NCI-H2227 (cell line): ENCODE measurements around the gene PARP11.
"Not testable (repeated sequence)": the region's sequence is repeated elsewhere in the genome, so short reads cannot be mapped to it uniquely, and the experiment has no call there.

ENCODE experiments used
- DNase-seq: peaks from one replicate; lab custom pipeline; 2025; ENCODE audit not compliant: unreplicated experiment; lab: John Stamatoyannopoulos, UW

PARP11 gene

DNA sequence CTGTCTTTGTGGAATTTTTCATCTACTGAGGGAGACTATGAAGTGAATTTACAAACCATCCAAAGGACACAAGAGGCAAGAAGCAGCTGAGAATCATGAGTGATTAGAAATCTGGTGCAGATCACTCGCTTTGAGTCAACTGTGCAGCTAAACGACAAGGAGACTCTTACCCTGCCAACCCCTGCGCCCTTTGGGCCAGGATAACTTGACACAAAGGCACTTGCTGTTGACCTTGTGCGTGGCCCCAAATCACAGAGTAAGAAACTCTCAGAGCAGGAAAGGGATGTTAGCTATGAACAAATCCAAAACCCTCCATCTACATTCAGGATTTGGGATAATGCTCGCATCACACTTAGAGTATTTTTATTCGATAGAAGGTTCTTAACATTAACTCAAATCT is 11.5 kb upstream of the PARP11 start:
- no peak for DNase-seq

DNA sequence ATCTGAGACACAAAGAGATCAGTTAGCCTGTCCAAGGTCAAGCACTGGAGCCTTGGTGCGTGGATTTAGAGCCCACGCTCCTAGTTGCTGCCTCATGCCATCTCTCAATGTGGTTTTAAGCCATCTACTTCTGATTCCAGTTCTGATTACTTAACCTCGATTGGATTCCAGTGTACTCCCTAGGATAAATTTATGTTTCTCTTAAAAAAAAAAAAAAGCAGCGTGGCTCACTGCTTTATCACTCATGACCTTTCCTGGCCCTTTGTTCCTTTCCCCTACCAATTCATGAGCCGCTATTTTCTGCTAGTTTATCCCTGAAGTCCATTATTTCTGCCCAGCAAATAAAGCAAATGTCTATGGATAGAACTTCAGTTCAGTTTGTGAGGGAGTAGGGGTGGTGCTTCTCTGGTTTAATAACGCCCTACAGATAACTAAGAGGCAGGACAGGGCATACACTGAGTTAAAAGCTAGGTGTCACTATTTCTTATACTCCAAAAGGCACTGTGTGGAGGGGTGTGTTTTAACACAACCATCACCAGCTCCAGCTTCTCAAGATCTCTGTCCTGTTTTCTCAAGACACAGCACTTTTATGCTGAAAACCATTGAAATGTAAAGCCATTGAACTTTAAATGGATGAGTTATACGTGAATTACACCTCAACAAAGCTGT is 9.8 kb upstream of the PARP11 start:
- peak; percentile 1 for DNase-seq

DNA sequence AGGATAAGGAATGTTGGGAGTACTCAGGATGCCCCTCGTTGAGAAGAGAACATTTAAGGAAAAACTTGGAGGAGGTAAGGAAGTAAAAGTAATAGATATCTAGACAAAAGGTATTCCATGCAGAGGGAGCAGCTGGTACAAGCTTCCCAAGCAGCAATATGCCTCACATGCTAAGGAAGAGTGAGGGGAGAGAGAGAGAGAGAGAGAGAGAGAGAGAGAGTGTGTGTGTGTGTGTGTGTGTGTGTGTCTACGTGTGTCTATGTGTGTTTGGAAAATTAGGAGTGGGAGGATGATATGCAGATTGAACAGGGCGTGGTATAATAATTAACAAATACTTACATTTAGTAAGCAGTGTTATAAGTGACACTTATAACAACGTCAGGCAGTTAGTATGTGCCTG is 9.2 kb upstream of the PARP11 start:
- no peak for DNase-seq

DNA sequence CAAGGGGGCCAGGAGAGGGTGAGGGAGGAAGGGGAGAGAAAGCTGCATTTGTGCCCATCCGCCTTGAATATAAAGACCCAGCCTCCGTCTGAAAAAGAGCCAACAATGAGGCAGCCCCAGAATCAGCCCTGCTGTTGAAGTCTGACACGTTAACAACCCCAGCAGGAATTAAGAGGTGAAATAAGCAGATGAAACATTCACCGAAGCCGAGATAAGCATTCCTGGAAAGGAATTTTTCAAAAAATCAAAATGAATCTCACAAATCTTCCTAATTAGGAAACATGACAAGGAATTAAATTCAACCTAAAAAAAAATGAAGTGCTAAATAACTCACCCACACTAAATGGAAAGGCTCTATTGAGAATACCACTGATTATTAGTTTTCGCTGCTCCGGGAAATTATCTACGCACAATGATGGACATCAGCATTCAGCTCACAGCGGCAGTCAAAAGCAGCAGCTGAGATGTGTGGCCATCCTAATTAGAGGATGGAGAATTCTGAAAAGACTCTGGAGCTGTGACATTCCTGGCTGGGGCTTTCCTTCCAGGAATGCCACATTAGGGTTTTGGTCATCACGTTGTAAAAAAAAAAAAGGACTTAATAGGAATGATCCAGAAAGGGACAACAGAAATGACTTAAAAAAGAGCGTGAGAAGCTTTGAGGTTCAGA is 8.2 kb upstream of the PARP11 start:
- peak; percentile 21 for DNase-seq

DNA sequence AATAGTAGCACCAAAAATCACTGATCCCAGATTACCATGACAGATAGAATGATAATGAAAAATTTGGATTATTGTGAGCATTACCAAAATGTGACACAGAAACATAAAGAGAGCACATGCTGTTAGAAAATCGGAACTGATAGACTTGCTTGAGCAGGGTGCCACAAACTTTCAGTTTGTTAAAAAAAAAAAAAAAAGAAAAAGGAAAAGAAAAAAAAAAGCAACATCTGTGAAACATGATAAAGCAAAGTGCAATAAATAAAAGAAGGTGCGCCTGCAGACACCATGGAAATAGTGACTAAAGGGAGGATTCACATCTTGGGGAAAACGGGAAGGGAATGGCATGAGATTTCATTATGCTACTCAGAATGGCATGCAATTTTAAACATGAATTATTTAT is 6.6 kb upstream of the PARP11 start:
- no peak for DNase-seq

DNA sequence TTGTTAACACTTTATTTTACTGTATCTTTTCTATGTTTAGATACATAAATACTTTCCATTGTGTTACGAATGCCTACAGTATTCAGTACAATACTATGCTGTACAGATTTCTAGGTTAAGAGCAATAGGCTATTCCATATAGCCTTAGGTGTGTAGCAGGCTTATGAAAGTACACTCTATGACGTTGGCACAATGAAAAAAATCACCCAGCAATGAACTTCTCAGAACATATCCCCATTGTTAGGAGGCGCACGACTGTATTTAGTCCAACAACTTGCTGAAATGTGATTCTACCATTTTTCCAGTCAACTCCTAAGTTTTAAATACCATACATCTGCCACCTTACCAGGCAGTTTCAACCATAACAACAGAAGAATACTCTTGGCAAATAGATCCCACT is 1.8 kb downstream of the PARP11 start:
- DNase-seq, result no peak

DNA sequence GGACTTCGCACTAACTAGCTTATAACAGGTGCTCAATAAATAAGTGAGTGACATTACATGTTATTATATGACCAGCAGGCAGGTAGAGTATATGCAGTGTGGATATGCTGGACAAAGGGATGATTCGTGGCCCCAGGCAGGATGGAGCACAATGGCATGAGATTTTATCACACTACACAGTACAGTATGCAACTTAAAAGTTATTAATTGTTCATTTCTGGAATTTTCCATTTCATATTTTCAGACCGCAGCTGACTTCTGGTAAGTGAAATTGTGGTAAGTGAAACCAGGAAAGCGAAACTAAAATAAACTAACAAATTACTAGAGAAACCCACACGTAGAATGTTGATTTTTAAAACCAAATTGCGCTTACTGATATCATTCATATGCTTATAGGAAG is 3.3 kb downstream of the PARP11 start:
- DNase-seq, result no peak

DNA sequence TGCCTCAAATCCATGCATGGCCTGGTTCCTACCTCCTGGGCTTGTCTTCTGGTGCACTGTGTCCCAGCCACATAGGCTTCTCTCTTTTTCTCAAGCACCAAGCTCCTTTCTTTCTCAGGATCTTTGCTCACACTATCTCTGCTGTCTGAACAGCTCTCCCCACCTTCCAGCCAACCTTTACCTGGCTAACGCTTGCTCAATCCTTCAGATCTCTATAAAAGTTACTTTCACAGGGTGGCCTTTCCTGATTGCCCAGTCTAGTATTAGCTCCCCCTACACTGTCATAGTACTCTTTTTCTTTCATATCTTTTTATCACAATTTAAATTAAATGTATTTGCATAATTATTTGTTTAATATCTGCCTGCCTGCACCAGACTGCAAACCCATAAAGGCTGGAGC is 3.8 kb downstream of the PARP11 start:
- no peak for DNase-seq

DNA sequence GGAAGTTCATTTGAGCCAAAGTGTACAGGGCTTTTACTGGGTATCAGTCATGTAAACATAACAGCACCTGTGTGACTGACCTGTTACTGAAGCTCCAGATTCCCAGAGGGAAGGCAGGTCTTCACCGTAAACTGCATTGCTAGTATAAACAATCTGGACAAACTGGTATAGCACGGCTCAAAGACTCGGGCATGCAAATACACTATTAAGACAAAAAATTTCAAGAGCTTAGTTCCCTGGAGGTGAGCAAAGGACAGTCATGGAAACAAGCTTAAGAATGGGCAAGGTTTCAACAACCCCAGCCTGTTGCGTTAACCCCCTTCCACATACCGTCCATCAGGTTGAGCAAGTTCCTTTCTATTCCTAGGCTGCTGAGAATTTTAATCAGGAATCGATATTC is 9.4 kb downstream of the PARP11 start:
- no peak for DNase-seq

DNA sequence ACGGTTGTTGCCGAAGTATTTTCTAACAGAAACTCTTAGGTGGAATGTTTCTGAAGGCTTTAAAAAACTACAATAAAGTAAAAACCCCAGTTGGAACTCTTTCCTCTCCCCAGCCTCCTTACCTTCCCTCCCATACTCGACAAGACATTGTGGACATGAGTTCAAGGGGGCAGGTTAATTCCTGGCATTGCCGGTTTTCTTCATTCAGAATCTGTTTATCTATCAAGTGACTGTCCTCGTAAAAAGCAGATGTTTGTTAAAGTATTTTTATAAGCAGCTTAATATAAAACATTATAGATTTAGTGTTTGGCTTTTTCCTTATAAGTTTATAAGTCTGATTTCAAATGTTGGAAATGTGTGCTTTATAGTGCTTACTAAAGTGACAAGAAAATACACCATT is 30.7 kb downstream of the PARP11 start:
- no peak for DNase-seq

DNA sequence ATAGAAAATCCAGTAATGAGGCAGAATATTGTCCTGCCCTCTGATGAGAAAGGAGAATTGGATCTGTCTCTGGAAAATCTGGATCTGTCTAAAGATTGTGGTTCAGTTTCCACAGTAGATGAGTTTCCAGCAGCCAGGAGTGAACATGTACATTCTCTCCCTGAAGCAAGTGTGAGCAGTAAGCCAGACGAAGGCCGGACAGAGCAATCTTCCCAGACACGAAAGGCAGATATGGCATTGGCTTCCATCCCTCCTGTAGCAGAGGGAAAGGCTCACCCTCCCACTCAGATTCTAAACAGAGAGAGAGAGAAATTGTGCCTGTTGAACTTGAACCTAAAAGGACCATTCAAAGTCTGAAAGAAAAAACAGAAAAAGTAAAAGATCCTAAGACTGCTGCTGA is 31.4 kb downstream of the PARP11 start:
- no peak for DNase-seq

DNA sequence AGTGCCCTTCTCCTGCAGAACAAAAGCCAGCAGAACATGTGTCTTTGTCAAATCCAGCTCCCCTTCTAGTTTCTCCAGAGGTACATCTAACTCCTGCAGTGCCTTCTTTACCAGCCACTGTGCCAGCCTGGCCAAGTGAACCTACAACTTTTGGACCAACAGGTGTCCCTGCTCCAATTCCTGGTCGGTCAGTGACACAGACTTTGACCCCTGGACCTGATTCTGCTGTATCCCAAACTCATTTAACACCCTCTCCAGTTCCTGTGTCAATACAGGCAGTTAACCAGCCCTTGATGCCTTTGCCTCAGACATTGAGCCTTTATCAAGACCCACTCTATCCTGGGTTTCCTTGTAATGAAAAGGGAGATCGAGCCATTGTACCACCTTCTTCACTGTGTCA is 32.4 kb downstream of the PARP11 start:
- DNase-seq, result not testable (repeated sequence)

DNA sequence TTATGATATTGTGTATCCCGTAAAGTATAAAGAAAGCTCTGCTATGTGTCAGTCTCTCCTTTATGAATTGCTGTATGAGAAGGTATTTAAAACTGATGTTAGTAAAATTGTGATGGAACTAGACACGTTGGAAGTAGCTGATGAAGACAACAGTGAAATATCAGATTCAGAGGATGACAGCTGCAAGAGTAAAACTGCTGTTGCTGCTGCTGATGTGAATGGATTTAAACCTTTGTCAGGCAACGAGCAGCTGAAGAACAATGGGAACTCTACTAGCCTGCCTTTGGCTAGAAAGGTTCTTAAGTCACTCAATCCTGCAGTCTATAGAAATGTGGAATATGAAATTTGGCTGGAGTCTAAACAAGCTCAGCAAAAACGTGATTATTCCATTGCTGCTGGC is 33.5 kb downstream of the PARP11 start:
- DNase-seq, result not testable (repeated sequence)

DNA sequence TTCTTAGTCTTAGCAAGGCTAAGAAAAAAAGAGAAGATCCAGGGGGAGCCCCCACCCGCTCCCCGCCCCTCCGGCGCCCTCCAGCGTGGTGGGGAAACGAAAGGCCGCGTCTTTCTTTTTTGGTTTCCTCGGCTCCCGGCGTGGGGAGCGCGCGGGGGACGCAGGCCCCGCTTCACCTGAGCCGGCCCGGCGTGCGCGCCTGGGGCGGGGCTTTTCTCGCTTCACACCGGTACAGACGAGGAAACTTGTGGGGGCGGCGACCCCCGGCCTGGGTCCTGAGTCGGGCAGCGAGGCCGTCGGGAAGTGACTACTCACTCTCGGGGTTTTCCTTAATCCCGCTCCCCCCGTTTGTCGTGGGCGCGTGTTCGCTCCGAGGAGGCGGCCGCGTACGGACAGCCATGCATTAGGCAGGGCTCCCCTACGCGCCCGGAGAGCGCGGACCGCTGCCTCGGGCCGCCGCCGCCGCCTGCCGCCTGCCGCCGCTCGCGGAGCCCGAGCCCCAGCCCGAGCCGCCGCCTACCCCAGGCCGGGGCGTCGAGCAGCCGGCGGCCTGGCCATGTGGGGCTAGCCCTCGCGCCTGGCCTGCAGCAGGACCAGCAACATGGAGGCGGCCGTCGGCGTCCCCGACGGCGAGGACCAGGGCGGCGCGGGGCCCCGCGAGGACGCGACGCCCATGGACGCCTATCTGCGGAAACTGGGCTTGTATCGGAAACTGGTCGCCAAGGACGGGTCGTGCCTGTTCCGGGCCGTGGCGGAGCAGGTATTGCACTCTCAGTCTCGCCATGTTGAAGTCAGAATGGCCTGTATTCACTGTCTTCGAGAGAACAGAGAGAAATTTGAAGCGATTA is 34.3 kb downstream of the PARP11 start:
- DNase-seq, result not testable (repeated sequence)

DNA sequence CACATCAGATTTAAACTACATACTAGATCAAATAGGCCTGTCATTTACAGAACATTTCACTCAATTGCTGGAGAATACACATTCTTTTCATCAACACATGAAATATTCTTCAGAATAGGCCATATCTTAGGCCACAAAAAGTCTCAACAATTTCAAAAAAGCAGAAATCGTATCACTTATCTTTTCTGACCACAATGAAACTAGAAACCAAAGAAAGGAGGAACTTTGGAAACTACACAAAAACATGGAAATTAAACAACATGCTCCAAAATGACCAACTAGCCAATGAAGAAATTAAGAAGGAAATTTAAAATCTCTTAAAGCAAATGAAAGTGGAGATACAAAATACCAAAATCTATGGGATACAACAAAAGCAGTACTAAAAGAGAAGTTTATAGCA is 35.1 kb downstream of the PARP11 start:
- no peak for DNase-seq

DNA sequence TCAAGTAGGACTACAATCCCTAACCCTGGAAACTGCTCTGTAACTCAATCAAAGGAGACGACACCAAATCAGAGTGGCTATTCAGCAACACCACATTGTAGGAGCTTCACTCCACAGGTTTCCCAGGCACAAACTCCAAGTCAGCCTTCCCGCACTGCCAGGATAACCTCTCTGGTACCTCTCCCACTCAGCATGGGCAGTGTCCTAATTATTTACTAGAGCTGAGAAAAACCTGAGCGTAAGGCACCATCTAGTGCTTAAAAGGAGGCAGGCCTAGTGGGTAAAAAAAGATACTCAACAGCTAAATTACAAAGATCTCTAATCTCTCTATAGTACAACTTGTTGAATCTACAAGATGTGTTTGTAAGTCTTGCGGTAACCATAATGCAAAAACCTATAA is 36.1 kb downstream of the PARP11 start:
- DNase-seq, result no peak

DNA sequence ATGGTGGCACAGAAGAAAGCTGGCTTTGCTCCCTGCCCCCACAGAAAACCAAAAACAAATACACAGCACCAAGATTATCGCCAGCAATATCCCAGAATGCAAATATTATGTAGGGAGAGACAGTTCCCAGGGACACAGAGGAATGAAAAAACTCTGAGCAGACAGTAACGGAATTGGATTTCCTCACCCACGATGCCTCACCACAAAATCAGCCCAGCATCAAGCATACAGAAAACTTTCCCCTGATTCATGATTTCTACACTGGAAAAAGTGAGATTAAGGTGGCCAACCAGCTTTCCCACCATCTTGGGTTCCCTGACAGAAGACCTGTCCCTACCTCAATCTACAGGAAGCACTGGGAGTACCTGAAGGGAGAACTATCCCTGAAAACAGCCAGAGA is 36.6 kb downstream of the PARP11 start:
- DNase-seq, result no peak

DNA sequence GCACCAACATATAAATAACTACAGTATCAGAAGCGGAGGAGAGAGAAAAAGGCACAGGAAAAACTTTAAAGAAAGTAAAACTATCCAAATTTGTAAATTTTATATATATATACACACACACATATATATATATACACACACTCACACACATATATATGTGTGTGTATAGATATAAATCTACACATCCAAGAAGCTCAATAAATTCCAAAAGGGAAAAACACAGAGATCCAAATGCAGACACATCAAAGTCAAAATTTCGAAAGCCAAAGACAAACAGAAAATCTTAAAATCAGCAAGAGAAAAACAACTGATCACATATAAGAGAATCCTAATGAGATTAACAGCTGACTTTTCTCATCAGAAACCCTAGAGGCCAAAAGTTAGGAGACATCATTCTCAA is 37.3 kb downstream of the PARP11 start:
- no peak for DNase-seq

DNA sequence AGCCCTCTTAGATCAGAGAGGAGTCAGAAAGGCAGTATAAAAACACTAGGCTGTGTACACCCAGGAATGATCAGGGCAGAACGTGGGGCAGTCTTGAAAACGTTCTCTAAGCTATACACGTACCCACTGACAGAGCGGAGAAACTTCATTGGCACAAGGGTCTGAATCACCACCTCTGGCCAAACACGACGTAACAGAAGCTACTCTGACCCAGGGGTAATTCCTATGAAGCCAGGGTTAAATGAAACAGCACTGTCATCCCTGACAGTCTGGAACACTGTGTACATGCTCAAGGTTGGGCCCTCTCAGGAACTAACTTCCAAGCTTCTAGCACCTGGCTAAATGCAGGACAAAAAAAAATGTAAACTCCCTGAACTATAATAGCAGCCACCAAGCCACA is 38.4 kb downstream of the PARP11 start:
- DNase-seq, result no peak

DNA sequence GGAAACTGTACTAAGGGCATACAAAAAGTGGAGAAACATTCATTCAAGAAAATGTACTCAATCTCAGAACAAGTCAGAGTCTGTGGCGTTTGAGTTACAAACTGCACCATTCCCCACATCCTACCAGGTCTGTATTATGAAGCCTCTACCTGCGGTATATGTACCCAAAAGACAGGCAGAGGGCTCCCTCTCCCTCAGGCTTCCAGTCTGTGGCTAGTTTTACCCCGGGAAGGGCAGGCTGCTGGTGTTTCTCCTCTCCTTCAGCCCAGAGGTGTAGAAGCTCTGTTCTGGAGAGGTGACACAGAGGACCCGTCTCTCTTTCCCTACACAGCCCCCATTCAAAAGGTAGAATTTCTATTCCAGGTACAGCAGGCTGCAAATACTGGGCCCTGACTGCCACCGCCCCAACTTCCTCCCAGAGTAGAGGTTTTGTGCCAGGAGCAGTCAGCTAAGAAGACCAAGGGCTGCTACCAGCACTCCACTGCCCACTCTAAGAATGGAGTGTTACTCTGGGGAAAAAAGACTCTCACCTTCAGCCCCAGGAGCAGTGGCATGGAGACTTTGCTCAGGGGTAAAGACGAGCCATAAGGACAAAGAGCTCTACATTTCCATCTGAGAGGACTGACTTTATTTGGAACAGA is 39.4 kb downstream of the PARP11 start:
- DNase-seq, result no peak

DNA sequence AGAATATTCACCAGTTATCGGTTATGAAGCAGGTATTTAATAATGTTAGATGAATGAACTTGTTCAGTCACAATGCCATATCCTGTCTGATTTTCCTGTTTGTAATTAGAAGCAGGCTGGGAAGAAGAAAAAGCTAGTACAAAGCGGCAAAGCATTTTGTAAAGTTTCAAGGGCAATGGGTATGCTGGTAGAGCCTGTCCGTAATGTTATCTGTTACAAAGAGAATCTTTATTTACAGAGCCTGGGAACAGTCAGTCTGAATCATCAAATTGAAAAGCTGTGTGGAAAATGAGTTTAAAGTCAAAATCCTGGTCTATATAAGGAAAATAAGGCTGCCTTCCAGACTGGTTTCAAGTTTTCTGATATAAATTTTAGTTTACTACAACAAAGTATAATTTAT is 40.5 kb downstream of the PARP11 start:
- DNase-seq, result no peak

DNA sequence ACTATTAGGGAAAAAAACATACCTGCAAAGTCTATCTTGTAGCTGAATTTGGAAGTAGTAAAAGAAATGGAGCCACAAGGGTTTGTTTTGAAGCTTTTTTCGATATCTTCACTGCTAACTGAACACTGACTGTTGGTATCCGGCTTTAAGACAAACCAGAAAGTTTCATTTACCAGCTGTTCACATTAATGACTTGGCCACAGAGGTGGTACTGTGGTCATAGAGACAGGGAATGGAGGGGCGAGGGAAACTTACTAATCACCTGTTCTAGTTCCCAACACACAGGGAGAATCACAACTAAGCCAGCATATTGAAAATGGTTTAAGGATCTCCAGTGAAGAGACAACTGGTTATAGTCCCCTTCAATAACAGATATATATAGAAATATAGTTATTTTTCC is 44.3 kb downstream of the PARP11 start:
- no peak for DNase-seq
